HepG2 (cell line): ENCODE measurements around the gene GPR82. TPM values are rescaled to one million over a fixed set of nuclear protein-coding genes. Genes with fewer than 3 reads are reported as not detected.

Source experiments
- ATAC-seq: fragments of 200-7000 bp; cut with Tn5 transposase; 3 replicates; pipeline ENCODE4 v1.9.1; 2020; ENCODE audit warnings: mild to moderate bottlenecking, moderate library complexity
- BruUV-seq: library from RNA; stranded (reverse); fragments of 400-500 nt; replicated peaks from 2 replicates; lab custom pipeline; 2021; lab: Mats Ljungman, UMichigan
- CTCF ChIA-PET: fragments of 300-600 bp; formaldehyde crosslinking; extraction: SDS; loops from one replicate; lab custom pipeline; 2021; ENCODE audit warnings: low total read pairs, inconsistent platforms, low intra/inter-chr PET ratio; lab: Yijun Ruan, JAX
- POLR2A ChIA-PET: fragments of 350-600 bp; sonication (Branson Sonifier 250); formaldehyde crosslinking; loops from one replicate; lab custom pipeline; 2020; ENCODE audit warnings: antibody characterized with exemption, inconsistent platforms; lab: Yijun Ruan, JAX
- DNase-seq: peaks from one replicate; pipeline ENCODE4 v3.0.0-alpha.2; 2015; ENCODE audit warnings: low spot score
- FAIRE-seq: peaks from 3 replicates; lab custom pipeline; 2011; peaks lifted over from hg19 to GRCh38; lab: Jason Lieb, UNC
- H2AFZ ChIP-seq: one replicate; pipeline ENCODE4 v1.6.1; 2011; ENCODE audit warnings: low read length, inconsistent platforms
- H3K27ac ChIP-seq: fragments of 300-600 bp; 3 replicates; pipeline ENCODE4 v1.8.0; 2011; ENCODE audit warnings: mixed run types, mild to moderate bottlenecking, mixed read lengths, low read length, inconsistent platforms; ENCODE audit not compliant: insufficient read depth; ENCODE audit errors: extremely low read length
- H3K27me3 ChIP-seq, 2 experiments: fragments of 200-600 bp in 1 of 2; 2 replicates in 1 of 2; 3 replicates in 1 of 2; pipeline versions ENCODE4 v1.6.0 to v1.8.0; 2011; ENCODE audit warnings: low read length in 2 of 2, mild to moderate bottlenecking in 2 of 2, moderate library complexity in 2 of 2, inconsistent platforms in 1 of 2; ENCODE audit not compliant: insufficient read depth in 2 of 2, control insufficient read depth in 1 of 2
- H3K36me3 ChIP-seq, 2 experiments: fragments of 200-600 bp in 1 of 2; replicated peaks in 1 of 2; 2 replicates in 1 of 2; 3 replicates in 1 of 2; pipeline versions ENCODE4 v1.5.1 to v1.8.0; 2011; ENCODE audit warnings: low read length in 2 of 2, inconsistent platforms in 1 of 2; ENCODE audit not compliant: insufficient read depth in 2 of 2, control insufficient read depth in 1 of 2
- H3K4me1 ChIP-seq: 2 replicates; pipeline ENCODE4 v1.5.1; 2012; ENCODE audit warnings: low read length, inconsistent platforms; ENCODE audit not compliant: insufficient read depth
- H3K4me2 ChIP-seq: 2 replicates; pipeline ENCODE4 v1.6.0; 2011; ENCODE audit warnings: low read depth, low read length, inconsistent platforms
- H3K4me3 ChIP-seq, 3 experiments: fragments of 200-600 bp in 1 of 3; sonication (generic), shearing (Covaris generic) in 1 of 3; replicated peaks in 1 of 3; 2 replicates each; pipeline ENCODE4 v1.5.1; 2011 to 2016; ENCODE audit warnings: low read length in 3 of 3, inconsistent platforms in 2 of 3, low read depth in 2 of 3, mild to moderate bottlenecking in 2 of 3, control low read depth in 1 of 3, mixed read lengths in 1 of 3; ENCODE audit not compliant: insufficient read depth in 1 of 3
- H3K79me2 ChIP-seq: one replicate; pipeline ENCODE4 v1.6.1; 2011; ENCODE audit warnings: low read length, inconsistent platforms; ENCODE audit not compliant: insufficient read depth
- H3K9ac ChIP-seq: 2 replicates; pipeline ENCODE4 v1.6.0; 2011; ENCODE audit warnings: mild to moderate bottlenecking, low read depth, low read length, inconsistent platforms; ENCODE audit not compliant: insufficient read depth
- H3K9me3 ChIP-seq: 2 replicates; pipeline ENCODE4 v1.5.1; 2012; ENCODE audit warnings: mild to moderate bottlenecking, low read length
- H4K20me1 ChIP-seq: 2 replicates; pipeline ENCODE4 v1.6.0; 2011; ENCODE audit warnings: inconsistent platforms, mild to moderate bottlenecking, low read length, moderate library complexity; ENCODE audit not compliant: insufficient read depth
- CHD2 ChIP-seq: IDR thresholded peaks from 2 replicates; pipeline ENCODE4 v1.6.1; 2011; ENCODE audit warnings: low read depth, low read length, improper control_type of control experiment
- GATA4 ChIP-seq: sonication (generic); IDR thresholded peaks from 2 replicates; pipeline ENCODE4 v1.6.1; 2016; ENCODE audit warnings: antibody characterized with exemption, low read depth, borderline replicate concordance
- HIVEP1 ChIP-seq: sonication (generic); formaldehyde crosslinking; IDR thresholded peaks from 2 replicates; pipeline ENCODE4 v1.4.0; 2020; ENCODE audit warnings: mild to moderate bottlenecking, missing genetic modification reagents
- IRX3 ChIP-seq: sonication (generic); formaldehyde crosslinking; IDR thresholded peaks from 2 replicates; pipeline ENCODE4 v1.8.1; 2023; ENCODE audit warnings: mild to moderate bottlenecking, low read depth, missing genetic modification reagents, borderline replicate concordance
- NR2F2 ChIP-seq: IDR thresholded peaks from 2 replicates; pipeline ENCODE4 v1.6.1; 2012; ENCODE audit warnings: low read depth, inconsistent platforms, borderline replicate concordance
- PHF8 ChIP-seq: sonication (generic); formaldehyde crosslinking; IDR thresholded peaks from 2 replicates; pipeline ENCODE4 v1.5.0; 2020; ENCODE audit warnings: missing genetic modification reagents
- SMARCC2 ChIP-seq: fragments of 450-650 bp; IDR thresholded peaks from 2 replicates; pipeline ENCODE4 v1.6.1; 2017; ENCODE audit warnings: antibody characterized with exemption, mild to moderate bottlenecking
- SRF ChIP-seq: IDR thresholded peaks from 2 replicates; pipeline ENCODE4 v1.6.1; 2011; ENCODE audit warnings: mild to moderate bottlenecking, low read depth, low read length, moderate library complexity
- TCF7 ChIP-seq: sonication (generic); IDR thresholded peaks from 2 replicates; pipeline ENCODE4 v1.6.1; 2016; ENCODE audit warnings: antibody characterized with exemption, low read depth
- ZBTB38 ChIP-seq: sonication (generic); formaldehyde crosslinking; IDR thresholded peaks from 2 replicates; pipeline ENCODE4 v1.5.1; 2020; ENCODE audit warnings: mild to moderate bottlenecking, missing genetic modification reagents
- ZNF138 ChIP-seq: sonication (generic); formaldehyde crosslinking; IDR thresholded peaks from 2 replicates; pipeline ENCODE4 v1.5.0; 2020; ENCODE audit warnings: mild to moderate bottlenecking, low read depth, missing genetic modification reagents
- ZNF441 ChIP-seq: sonication (generic); formaldehyde crosslinking; IDR thresholded peaks from 2 replicates; pipeline ENCODE4 v1.7.0; 2021; ENCODE audit warnings: missing genetic modification reagents, borderline replicate concordance
- ZNF446 ChIP-seq: sonication (generic); formaldehyde crosslinking; IDR thresholded peaks from 2 replicates; pipeline ENCODE4 v1.5.0; 2020; ENCODE audit warnings: mild to moderate bottlenecking, missing genetic modification reagents
- ZNF670 ChIP-seq: sonication (generic); formaldehyde crosslinking; IDR thresholded peaks from 2 replicates; pipeline ENCODE4 v1.8.0; 2022; ENCODE audit warnings: mild to moderate bottlenecking, missing genetic modification reagents, borderline replicate concordance
- WGBS: methylation state at CpG from one replicate; pipeline ENCODE4 v1.1.6; 2017; ENCODE audit warnings: low lambda C conversion rate; 5-methylcytosine and 5-hydroxymethylcytosine counted together
- in situ Hi-C: cut with HindIII; loops from 2 replicates; pipeline ENCODE4 v1.10.0; 2017; ENCODE audit warnings: low pct_unique_long_range_greater_than_20kb; ENCODE audit not compliant: extremely low pct_ligation_motif_present
- intact Hi-C: fragments of 100-400 bp; cut with micrococcal nuclease; formaldehyde crosslinking; loops from one replicate; pipeline ENCODE4 v1.10.0; 2022; ENCODE audit not compliant: unreplicated experiment
- polyA plus RNA-seq, 8 experiments: library from polyadenylated mRNA; depleted of rRNA in 3 of 8; stranded (reverse) in 7 of 8; unstranded in 1 of 8; fragments of >200 nt; fragmentation: Illumina TruSeq in 4 of 8; extraction: Trizol in 4 of 8; gene quantifications; 2 replicates each; pipeline versions ENCODE4 v1.2.1 to v1.2.3, GENCODE V29; 2011 to 2016; ENCODE audit warnings: low read depth in 4 of 8, missing spikeins in 1 of 8, mixed read lengths in 1 of 8; ENCODE audit not compliant: insufficient read depth in 1 of 8
- total RNA-seq, 5 experiments: library from RNA; depleted of rRNA; stranded (reverse); fragments of >200 nt; fragmentation: Illumina TruSeq; extraction: Trizol; gene quantifications; 2 replicates each; pipeline ENCODE4 v1.2.3, GENCODE V29; 2016; ENCODE audit warnings: low read depth in 1 of 5
- TF ChIP-seq, protein P1 (sequence below): sonication (generic); formaldehyde crosslinking; IDR thresholded peaks from 2 replicates; pipeline ENCODE4 v1.4.0; 2020; ENCODE audit warnings: missing genetic modification reagents
- TF ChIP-seq, protein P2 (sequence below): sonication (generic); formaldehyde crosslinking; conservative IDR thresholded peaks from 2 replicates; pipeline ENCODE4 v1.8.0; 2022; ENCODE audit warnings: mild to moderate bottlenecking, moderate library complexity, missing genetic modification reagents
- TF ChIP-seq, protein P3 (sequence below): sonication (generic); formaldehyde crosslinking; IDR thresholded peaks from 2 replicates; pipeline ENCODE4 v1.4.0; 2020; ENCODE audit warnings: mild to moderate bottlenecking, low read depth, missing genetic modification reagents
- TF ChIP-seq, protein P4 (sequence below): sonication (generic); formaldehyde crosslinking; IDR thresholded peaks from 2 replicates; pipeline ENCODE4 v1.5.0; 2020; ENCODE audit warnings: mild to moderate bottlenecking, missing genetic modification reagents
- TF ChIP-seq, protein P5 (sequence below): sonication (generic); formaldehyde crosslinking; IDR thresholded peaks from 2 replicates; pipeline ENCODE4 v1.4.0; 2020; ENCODE audit warnings: mild to moderate bottlenecking, missing genetic modification reagents

Gene GPR82
- total and polyA plus RNA-seq, 2 of the 13 experiments (the other 11 are each of a cell fraction or from before 2014, with no cell fraction given), result not detected

DNA sequence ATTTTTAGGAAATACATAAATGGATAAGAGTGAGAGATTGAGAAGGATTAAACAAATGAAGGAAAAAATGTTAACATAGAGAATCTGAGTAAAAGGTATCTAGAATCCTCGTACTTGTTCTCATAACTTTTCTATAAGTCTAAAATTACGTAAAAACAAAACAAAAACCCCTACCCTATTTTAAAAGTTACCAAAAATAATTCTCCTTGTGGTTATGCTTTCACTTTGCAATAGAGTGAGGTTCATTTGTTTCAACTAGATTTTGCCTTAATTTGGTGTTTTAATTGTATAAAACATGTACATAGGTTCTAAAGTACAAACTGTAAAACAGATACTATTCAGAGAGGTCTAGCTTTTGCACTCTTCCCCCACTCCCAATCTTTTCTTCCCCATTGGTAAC, 39.0 kb upstream of the GPR82 start:
- no peak overlapping the region for H3K4me2 ChIP-seq
- H3K27ac ChIP-seq, result no peak overlapping the region
- H2AFZ ChIP-seq, result no peak overlapping the region
- DNase-seq (no peak), ATAC-seq (no peak), FAIRE-seq (no peak)
- intact Hi-C loops (no loop called here), in situ Hi-C loops (no loop called here)
- no peaks in the 10 kb centered on the region for H3K27me3 ChIP-seq
- TF ChIP-seq HIVEP1 (CRISPR knock-in tag) (no peak), ZNF446 (no peak), SRF (no peak), IRX3 (CRISPR knock-in tag) (no peak), ZNF670 (CRISPR knock-in tag) (no peak), ZBTB38 (CRISPR knock-in tag) (no peak), SMARCC2 (no peak), NR2F2 (no peak), TCF7 (no peak), GATA4 (no peak), ZNF138 (no peak), CHD2 (no peak), ZNF441 (CRISPR knock-in tag) (no peak), PHF8 (CRISPR knock-in tag) (no peak)
- TF ChIP-seq, protein P1, sequence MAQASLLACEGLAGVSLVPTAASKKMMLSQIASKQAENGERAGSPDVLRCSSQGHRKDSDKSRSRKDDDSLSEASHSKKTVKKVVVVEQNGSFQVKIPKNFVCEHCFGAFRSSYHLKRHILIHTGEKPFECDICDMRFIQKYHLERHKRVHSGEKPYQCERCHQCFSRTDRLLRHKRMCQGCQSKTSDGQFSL (CRISPR knock-in tag), result no peak
- TF ChIP-seq, protein P2, sequence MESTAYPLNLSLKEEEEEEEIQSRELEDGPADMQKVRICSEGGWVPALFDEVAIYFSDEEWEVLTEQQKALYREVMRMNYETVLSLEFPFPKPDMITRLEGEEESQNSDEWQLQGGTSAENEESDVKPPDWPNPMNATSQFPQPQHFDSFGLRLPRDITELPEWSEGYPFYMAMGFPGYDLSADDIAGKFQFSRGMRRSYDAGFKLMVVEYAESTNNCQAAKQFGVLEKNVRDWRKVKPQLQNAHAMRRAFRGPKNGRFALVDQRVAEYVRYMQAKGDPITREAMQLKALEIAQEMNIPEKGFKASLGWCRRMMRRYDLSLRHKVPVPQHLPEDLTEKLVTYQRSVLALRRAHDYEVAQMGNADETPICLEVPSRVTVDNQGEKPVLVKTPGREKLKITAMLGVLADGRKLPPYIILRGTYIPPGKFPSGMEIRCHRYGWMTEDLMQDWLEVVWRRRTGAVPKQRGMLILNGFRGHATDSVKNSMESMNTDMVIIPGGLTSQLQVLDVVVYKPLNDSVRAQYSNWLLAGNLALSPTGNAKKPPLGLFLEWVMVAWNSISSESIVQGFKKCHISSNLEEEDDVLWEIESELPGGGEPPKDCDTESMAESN, result no peak
- TF ChIP-seq, protein P3, sequence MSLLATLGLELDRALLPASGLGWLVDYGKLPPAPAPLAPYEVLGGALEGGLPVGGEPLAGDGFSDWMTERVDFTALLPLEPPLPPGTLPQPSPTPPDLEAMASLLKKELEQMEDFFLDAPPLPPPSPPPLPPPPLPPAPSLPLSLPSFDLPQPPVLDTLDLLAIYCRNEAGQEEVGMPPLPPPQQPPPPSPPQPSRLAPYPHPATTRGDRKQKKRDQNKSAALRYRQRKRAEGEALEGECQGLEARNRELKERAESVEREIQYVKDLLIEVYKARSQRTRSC (CRISPR knock-in tag), result no peak
- TF ChIP-seq, protein P4, sequence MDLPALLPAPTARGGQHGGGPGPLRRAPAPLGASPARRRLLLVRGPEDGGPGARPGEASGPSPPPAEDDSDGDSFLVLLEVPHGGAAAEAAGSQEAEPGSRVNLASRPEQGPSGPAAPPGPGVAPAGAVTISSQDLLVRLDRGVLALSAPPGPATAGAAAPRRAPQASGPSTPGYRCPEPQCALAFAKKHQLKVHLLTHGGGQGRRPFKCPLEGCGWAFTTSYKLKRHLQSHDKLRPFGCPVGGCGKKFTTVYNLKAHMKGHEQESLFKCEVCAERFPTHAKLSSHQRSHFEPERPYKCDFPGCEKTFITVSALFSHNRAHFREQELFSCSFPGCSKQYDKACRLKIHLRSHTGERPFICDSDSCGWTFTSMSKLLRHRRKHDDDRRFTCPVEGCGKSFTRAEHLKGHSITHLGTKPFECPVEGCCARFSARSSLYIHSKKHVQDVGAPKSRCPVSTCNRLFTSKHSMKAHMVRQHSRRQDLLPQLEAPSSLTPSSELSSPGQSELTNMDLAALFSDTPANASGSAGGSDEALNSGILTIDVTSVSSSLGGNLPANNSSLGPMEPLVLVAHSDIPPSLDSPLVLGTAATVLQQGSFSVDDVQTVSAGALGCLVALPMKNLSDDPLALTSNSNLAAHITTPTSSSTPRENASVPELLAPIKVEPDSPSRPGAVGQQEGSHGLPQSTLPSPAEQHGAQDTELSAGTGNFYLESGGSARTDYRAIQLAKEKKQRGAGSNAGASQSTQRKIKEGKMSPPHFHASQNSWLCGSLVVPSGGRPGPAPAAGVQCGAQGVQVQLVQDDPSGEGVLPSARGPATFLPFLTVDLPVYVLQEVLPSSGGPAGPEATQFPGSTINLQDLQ, result no peak
- TF ChIP-seq, protein P5, sequence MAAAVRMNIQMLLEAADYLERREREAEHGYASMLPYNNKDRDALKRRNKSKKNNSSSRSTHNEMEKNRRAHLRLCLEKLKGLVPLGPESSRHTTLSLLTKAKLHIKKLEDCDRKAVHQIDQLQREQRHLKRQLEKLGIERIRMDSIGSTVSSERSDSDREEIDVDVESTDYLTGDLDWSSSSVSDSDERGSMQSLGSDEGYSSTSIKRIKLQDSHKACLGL (CRISPR knock-in tag), result no peak
- H3K9me3 ChIP-seq, result no peaks in the 10 kb centered on the region
- H3K4me3 ChIP-seq, result no peak overlapping the region
- no peaks in the 10 kb centered on the region for H3K36me3 ChIP-seq
- H3K9ac ChIP-seq, result no peak overlapping the region
- no peaks in the 10 kb centered on the region for H3K4me1 ChIP-seq
- no peaks in the 10 kb centered on the region for H3K79me2 ChIP-seq
- CTCF ChIA-PET, result no interaction called here
- no TSS peak for BruUV-seq
- 98% methylated on average over 2 of the region's 2 CpGs for WGBS
- POLR2A ChIA-PET, result no interaction called here
- H4K20me1 ChIP-seq, result no peaks in the 10 kb centered on the region
